GM23338 (cell line): Measurements from ENCODE around the gene RNLS. TPM values are rescaled to one million over a fixed set of nuclear protein-coding genes. Genes with fewer than 3 reads are reported as not detected.
A peak's percentile ranks its signal among the peaks of the same experiment; 100 is the strongest.

ENCODE experiments used
- ATAC-seq: fragments of 200-7000 bp; cut with Tn5 transposase; 3 replicates; pipeline ENCODE4 v1.9.1; 2020
- DNase-seq: peaks from one replicate; pipeline ENCODE4 v3.0.0-alpha.2; 2015; ENCODE audit warnings: low spot score
- H2AFZ ChIP-seq: fragments of 200-600 bp; sonication (generic); 2 replicates; pipeline ENCODE4 v1.8.0; 2016; ENCODE audit warnings: antibody characterized with exemption, mild to moderate bottlenecking, moderate library complexity
- H3F3A ChIP-seq: fragments of 200-600 bp; sonication (generic); replicated peaks from 2 replicates; pipeline ENCODE4 v1.8.0; 2017; ENCODE audit warnings: antibody characterized with exemption, mixed run types, low read depth
- H3K27ac ChIP-seq: fragments of 200-600 bp; sonication (generic); 2 replicates; pipeline ENCODE4 v1.6.1; 2016; ENCODE audit warnings: low read depth
- H3K27me3 ChIP-seq: fragments of 200-600 bp; sonication (generic); 2 replicates; pipeline ENCODE4 v1.8.0; 2016; ENCODE audit warnings: mild to moderate bottlenecking, mixed run types, moderate library complexity; ENCODE audit not compliant: insufficient read depth
- H3K36me3 ChIP-seq: fragments of 200-600 bp; sonication (generic); 2 replicates; pipeline ENCODE4 v1.8.0; 2016; ENCODE audit warnings: mild to moderate bottlenecking; ENCODE audit not compliant: insufficient read depth
- H3K4me1 ChIP-seq: fragments of 200-600 bp; sonication (generic); 2 replicates; pipeline ENCODE4 v1.8.0; 2016; ENCODE audit warnings: mild to moderate bottlenecking, moderate library complexity; ENCODE audit not compliant: insufficient read depth
- H3K4me2 ChIP-seq: fragments of 200-600 bp; sonication (generic); 2 replicates; pipeline ENCODE4 v1.7.1; 2017; ENCODE audit warnings: mixed run types
- H3K4me3 ChIP-seq: fragments of 200-600 bp; sonication (generic); 2 replicates; pipeline ENCODE4 v1.6.1; 2016; ENCODE audit warnings: mixed run types
- H3K79me2 ChIP-seq: fragments of 200-600 bp; sonication (generic); replicated peaks from 2 replicates; pipeline ENCODE4 v1.8.0; 2017; ENCODE audit warnings: mild to moderate bottlenecking; ENCODE audit not compliant: insufficient read depth
- H3K9me2 ChIP-seq: fragments of 200-600 bp; sonication (generic); 2 replicates; pipeline ENCODE4 v1.8.0; 2017; ENCODE audit not compliant: insufficient read depth
- H4K20me1 ChIP-seq: fragments of 200-600 bp; sonication (generic); replicated peaks from 2 replicates; pipeline ENCODE4 v1.8.0; 2017; ENCODE audit warnings: mild to moderate bottlenecking; ENCODE audit not compliant: insufficient read depth
- H3K27ac Mint-ChIP-seq: 2 replicates; pipeline ENCODE4 v1.8.0; 2020; ENCODE audit warnings: inconsistent platforms, mild to moderate bottlenecking, moderate library complexity, mixed read lengths
- H3K27me3 Mint-ChIP-seq: 3 replicates; pipeline ENCODE4 v1.8.0; 2022; ENCODE audit warnings: low read depth, mild to moderate bottlenecking, moderate library complexity, mixed read lengths, inconsistent platforms; ENCODE audit not compliant: insufficient read depth, poor library complexity
- H3K36me3 Mint-ChIP-seq: 3 replicates; pipeline ENCODE4 v1.8.0; 2021; ENCODE audit warnings: low read depth, mild to moderate bottlenecking, inconsistent platforms, moderate library complexity, mixed read lengths
- H3K4me1 Mint-ChIP-seq: 3 replicates; pipeline ENCODE4 v1.8.0; 2020; ENCODE audit warnings: mild to moderate bottlenecking, inconsistent platforms, mixed read lengths
- H3K4me3 Mint-ChIP-seq: 3 replicates; pipeline ENCODE4 v1.8.0; 2021; ENCODE audit warnings: moderate library complexity, mild to moderate bottlenecking, inconsistent platforms, mixed read lengths
- H3K9me3 Mint-ChIP-seq: 3 replicates; pipeline ENCODE4 v1.8.0; 2020; ENCODE audit warnings: moderate library complexity, mild to moderate bottlenecking, inconsistent platforms, mixed read lengths
- CREB1 ChIP-seq: fragments of 250-450 bp; sonication (Bioruptor Pico); IDR thresholded peaks from 2 replicates; pipeline ENCODE4 v1.5.0; 2020; ENCODE audit warnings: low read depth, mild to moderate bottlenecking, moderate library complexity
- EZH2 ChIP-seq: fragments of 200-600 bp; sonication (generic); IDR thresholded peaks from one replicate; pipeline ENCODE4 v1.8.0; 2017; ENCODE audit warnings: antibody characterized with exemption, mild to moderate bottlenecking, low read depth; ENCODE audit not compliant: unreplicated experiment
- JUNB ChIP-seq: IDR thresholded peaks from one replicate; pipeline ENCODE4 v1.6.1; 2016; ENCODE audit warnings: antibody characterized with exemption; ENCODE audit not compliant: unreplicated experiment
- NANOG ChIP-seq: IDR thresholded peaks from 2 replicates; pipeline ENCODE4 v1.6.1; 2016; ENCODE audit warnings: antibody characterized with exemption, borderline replicate concordance
- POLR2AphosphoS5 ChIP-seq: IDR thresholded peaks from 2 replicates; pipeline ENCODE4 v1.6.1; 2016; ENCODE audit warnings: antibody characterized with exemption, low read depth
- STAT1 ChIP-seq: IDR thresholded peaks from one replicate; pipeline ENCODE4 v1.6.1; 2016; ENCODE audit warnings: antibody characterized with exemption; ENCODE audit not compliant: unreplicated experiment
- ZNF114 ChIP-seq: fragments of 250-450 bp; sonication (Bioruptor Pico); IDR thresholded peaks from 2 replicates; pipeline ENCODE4 v1.5.0; 2020; ENCODE audit warnings: mild to moderate bottlenecking, moderate library complexity
- ZNF331 ChIP-seq: fragments of 250-450 bp; sonication (Bioruptor Pico); IDR thresholded peaks from 2 replicates; pipeline ENCODE4 v1.5.0; 2020; ENCODE audit warnings: low read depth, mild to moderate bottlenecking, moderate library complexity
- polyA plus RNA-seq: library from polyadenylated mRNA; unstranded; fragments of >200 nt; fragmentation: Nextera tagmentation; extraction: Ambion mirVana; gene quantifications from 2 replicates; pipeline ENCODE4 v1.2.1, GENCODE V29; 2016
- total RNA-seq: library from RNA; depleted of rRNA; stranded (reverse); fragments of >200 nt; shearing (Covaris generic); gene quantifications from 2 replicates; pipeline ENCODE4 v1.2.3, GENCODE V29; 2014
- TF ChIP-seq, protein P1 (sequence below): IDR thresholded peaks from one replicate; pipeline ENCODE4 v1.6.1; 2018; ENCODE audit warnings: antibody characterized with exemption; ENCODE audit not compliant: unreplicated experiment
- TF ChIP-seq, protein P2 (sequence below), 2 experiments: fragments of 200-600 bp in 1 of 2; sonication (generic) in 1 of 2; conservative IDR thresholded peaks; 2 replicates each; pipeline versions ENCODE4 v1.5.1 to v1.6.1; 2016 to 2017; ENCODE audit warnings: antibody characterized with exemption in 2 of 2, low read depth in 2 of 2, mild to moderate bottlenecking in 2 of 2, moderate library complexity in 1 of 2

RNLS gene
- total and polyA plus RNA-seq, 2 experiments from 2014 or later, result 8.8 to 15.2 TPM

DNA sequence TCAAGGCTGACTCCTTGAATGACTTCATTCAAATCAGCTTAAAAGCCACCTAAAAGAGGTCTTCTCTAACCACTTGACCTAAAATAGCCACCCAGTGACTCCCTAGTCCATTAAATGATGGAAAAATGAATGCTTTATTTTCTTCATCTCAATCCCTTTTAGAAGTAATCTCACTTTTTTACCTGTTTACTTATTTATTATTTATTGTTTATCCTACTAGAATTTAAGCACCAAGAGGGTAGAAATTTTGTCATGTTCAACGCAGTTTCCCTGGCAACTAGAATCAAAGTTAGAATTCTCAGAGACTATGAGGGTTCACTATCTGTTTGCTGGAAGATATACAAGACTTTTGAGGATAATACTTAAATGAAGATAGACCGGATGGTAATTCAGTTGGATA lies 3.3 kb upstream of the RNLS start, which contains the start of gene LIPJ (continued):
- TF ChIP-seq, protein P1, sequence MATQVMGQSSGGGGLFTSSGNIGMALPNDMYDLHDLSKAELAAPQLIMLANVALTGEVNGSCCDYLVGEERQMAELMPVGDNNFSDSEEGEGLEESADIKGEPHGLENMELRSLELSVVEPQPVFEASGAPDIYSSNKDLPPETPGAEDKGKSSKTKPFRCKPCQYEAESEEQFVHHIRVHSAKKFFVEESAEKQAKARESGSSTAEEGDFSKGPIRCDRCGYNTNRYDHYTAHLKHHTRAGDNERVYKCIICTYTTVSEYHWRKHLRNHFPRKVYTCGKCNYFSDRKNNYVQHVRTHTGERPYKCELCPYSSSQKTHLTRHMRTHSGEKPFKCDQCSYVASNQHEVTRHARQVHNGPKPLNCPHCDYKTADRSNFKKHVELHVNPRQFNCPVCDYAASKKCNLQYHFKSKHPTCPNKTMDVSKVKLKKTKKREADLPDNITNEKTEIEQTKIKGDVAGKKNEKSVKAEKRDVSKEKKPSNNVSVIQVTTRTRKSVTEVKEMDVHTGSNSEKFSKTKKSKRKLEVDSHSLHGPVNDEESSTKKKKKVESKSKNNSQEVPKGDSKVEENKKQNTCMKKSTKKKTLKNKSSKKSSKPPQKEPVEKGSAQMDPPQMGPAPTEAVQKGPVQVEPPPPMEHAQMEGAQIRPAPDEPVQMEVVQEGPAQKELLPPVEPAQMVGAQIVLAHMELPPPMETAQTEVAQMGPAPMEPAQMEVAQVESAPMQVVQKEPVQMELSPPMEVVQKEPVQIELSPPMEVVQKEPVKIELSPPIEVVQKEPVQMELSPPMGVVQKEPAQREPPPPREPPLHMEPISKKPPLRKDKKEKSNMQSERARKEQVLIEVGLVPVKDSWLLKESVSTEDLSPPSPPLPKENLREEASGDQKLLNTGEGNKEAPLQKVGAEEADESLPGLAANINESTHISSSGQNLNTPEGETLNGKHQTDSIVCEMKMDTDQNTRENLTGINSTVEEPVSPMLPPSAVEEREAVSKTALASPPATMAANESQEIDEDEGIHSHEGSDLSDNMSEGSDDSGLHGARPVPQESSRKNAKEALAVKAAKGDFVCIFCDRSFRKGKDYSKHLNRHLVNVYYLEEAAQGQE, result no peak
- no peak for TF ChIP-seq ZNF331 (CRISPR knock-in tag)
- TF ChIP-seq, protein P2, sequence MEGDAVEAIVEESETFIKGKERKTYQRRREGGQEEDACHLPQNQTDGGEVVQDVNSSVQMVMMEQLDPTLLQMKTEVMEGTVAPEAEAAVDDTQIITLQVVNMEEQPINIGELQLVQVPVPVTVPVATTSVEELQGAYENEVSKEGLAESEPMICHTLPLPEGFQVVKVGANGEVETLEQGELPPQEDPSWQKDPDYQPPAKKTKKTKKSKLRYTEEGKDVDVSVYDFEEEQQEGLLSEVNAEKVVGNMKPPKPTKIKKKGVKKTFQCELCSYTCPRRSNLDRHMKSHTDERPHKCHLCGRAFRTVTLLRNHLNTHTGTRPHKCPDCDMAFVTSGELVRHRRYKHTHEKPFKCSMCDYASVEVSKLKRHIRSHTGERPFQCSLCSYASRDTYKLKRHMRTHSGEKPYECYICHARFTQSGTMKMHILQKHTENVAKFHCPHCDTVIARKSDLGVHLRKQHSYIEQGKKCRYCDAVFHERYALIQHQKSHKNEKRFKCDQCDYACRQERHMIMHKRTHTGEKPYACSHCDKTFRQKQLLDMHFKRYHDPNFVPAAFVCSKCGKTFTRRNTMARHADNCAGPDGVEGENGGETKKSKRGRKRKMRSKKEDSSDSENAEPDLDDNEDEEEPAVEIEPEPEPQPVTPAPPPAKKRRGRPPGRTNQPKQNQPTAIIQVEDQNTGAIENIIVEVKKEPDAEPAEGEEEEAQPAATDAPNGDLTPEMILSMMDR (conservative IDR thresholded peaks at IDR 0.05; ENCODE audit: low read depth in 2 of 2), result no peak
- no peak for TF ChIP-seq ZNF114
- no peak for TF ChIP-seq CREB1 (CRISPR knock-in tag)
- no peak for TF ChIP-seq POLR2AphosphoS5
- no peak for TF ChIP-seq NANOG

DNA sequence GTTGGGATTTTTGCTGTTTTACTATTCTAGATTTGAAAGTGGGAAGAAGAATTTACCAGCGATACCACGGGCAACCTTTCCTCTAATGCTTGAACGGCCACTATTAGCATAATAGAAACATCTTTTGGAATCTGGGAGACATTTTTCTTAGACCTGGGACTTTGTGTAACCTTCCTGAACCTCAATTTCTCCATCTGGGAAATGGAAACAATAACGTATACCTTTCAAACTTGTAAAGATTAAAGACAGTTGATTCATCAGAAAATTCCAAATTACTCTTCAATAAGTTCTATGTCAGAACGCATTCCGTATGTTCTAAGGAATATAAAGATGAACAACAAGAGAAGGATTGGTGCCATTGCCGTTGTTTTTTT lies 453 bp upstream of the RNLS start:
- Mint-ChIP-seq H3K36me3 (no peaks in the 10 kb centered on the region), H3K4me1 (peaks cover 9% of the 10 kb centered on the region), H3K9me3 (no peaks in the 10 kb centered on the region), H3K27ac (peak overlapping the region; percentile 85), H3K27me3 (no peaks in the 10 kb centered on the region), H3K4me3 (peak overlapping the region; percentile 84)
- Histone ChIP-seq H3K4me3 (peak overlapping the region; percentile 81), H3K27me3 (no peaks in the 10 kb centered on the region), H3K4me1 (peaks cover 6% of the 10 kb centered on the region; the same call in 1 of the 2 replicates), H3K79me2 (no peaks in the 10 kb centered on the region), H2AFZ (peak overlapping the region; percentile 98), H3K27ac (peak overlapping the region; percentile 78; the same call in 1 of the 2 replicates), H3K4me2 (peak overlapping the region; percentile 79), H4K20me1 (no peaks in the 10 kb centered on the region), H3K9me2 (no peaks in the 10 kb centered on the region), H3K36me3 (no peaks in the 10 kb centered on the region), H3F3A (no peaks in the 10 kb centered on the region)
- ATAC-seq (no peak), DNase-seq (no peak)
- TF ChIP-seq EZH2, result no peak
- TF ChIP-seq, protein P1, result no peak
- TF ChIP-seq, protein P2 (conservative IDR thresholded peaks at IDR 0.05; ENCODE audit: low read depth in 2 of 2), result no peak
- TF ChIP-seq ZNF114, result no peak
- no peak for TF ChIP-seq STAT1
- TF ChIP-seq POLR2AphosphoS5, result no peak
- no peak for TF ChIP-seq JUNB
- TF ChIP-seq CREB1 (CRISPR knock-in tag), result no peak
- no peak for TF ChIP-seq ZNF331 (CRISPR knock-in tag)
